ENCODE results near the gene SDCCAG8.

DNA sequence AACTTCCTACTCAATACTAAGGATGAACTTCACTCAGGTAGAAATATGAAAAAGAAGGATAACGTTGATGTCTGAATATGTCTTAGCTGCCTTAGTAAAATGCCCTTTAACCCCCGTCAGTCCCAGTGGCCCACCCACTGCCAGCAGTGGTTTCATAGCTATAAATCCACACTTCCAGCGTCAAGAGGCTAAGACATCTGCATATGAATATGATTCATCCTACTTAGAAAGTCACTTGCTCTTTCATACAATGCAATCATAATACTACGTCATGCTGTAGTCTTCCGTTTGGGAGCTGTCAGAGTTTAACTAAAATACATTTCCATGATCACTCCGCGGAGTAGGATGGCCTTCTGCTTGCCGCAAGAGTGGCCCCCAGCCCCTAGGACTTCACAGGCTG, 247.3 kb downstream of the SDCCAG8 start:
- no peak for TF ChIP-seq POLR2A (IDR thresholded peaks at IDR 0.05)
- TF ChIP-seq, protein P1, sequence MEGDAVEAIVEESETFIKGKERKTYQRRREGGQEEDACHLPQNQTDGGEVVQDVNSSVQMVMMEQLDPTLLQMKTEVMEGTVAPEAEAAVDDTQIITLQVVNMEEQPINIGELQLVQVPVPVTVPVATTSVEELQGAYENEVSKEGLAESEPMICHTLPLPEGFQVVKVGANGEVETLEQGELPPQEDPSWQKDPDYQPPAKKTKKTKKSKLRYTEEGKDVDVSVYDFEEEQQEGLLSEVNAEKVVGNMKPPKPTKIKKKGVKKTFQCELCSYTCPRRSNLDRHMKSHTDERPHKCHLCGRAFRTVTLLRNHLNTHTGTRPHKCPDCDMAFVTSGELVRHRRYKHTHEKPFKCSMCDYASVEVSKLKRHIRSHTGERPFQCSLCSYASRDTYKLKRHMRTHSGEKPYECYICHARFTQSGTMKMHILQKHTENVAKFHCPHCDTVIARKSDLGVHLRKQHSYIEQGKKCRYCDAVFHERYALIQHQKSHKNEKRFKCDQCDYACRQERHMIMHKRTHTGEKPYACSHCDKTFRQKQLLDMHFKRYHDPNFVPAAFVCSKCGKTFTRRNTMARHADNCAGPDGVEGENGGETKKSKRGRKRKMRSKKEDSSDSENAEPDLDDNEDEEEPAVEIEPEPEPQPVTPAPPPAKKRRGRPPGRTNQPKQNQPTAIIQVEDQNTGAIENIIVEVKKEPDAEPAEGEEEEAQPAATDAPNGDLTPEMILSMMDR (IDR thresholded peaks at IDR 0.05) = no peak
- TF ChIP-seq EP300 (IDR thresholded peaks at IDR 0.05) = no peak
- TF ChIP-seq POLR2AphosphoS5 (IDR thresholded peaks at IDR 0.05) = no peak

Measured in gastroesophageal sphincter (tissue), 3 donors.